Left ventricle myocardium inferior (tissue), 1 donor: ENCODE results near the gene RNASE2. TPM values are rescaled to one million over a fixed set of nuclear protein-coding genes. Genes with fewer than 3 reads are reported as not detected.
"Not testable (repeated sequence)": the region's sequence is repeated elsewhere in the genome, so short reads cannot be mapped to it uniquely, and the experiment has no call there.

Experiments used
- DNase-seq: peaks from one replicate; pipeline ENCODE4 v3.0.0-alpha.2; 2020
- H3K27ac ChIP-seq: fragments of 200-600 bp; replicated peaks from 2 replicates; pipeline ENCODE4 v1.8.0; 2021
- H3K27me3 ChIP-seq: fragments of 200-600 bp; 2 replicates; pipeline ENCODE4 v1.8.0; 2021; ENCODE audit warnings: low read depth
- H3K36me3 ChIP-seq: fragments of 200-600 bp; 2 replicates; pipeline ENCODE4 v1.8.0; 2021
- H3K4me1 ChIP-seq: fragments of 200-600 bp; 2 replicates; pipeline ENCODE4 v1.8.0; 2021
- H3K4me3 ChIP-seq: fragments of 200-600 bp; 2 replicates; pipeline ENCODE4 v1.8.0; 2021; ENCODE audit warnings: mild to moderate bottlenecking, moderate library complexity
- H3K9me3 ChIP-seq: fragments of 200-600 bp; replicated peaks from 2 replicates; pipeline ENCODE4 v1.8.0; 2021
- intact Hi-C: fragments of 100-400 bp; cut with micrococcal nuclease; formaldehyde crosslinking; loops from one replicate; pipeline ENCODE4 v1.11.0; 2022
- total RNA-seq: library from RNA; stranded (reverse); fragmentation: NEBNext Ultra II Directional; extraction: Animal tissue kit (Norgen Biotek cat#: 25700); gene quantifications from one replicate; pipeline ENCODE4 v1.2.1, GENCODE V29; 2021
- TF ChIP-seq, protein P1 (sequence below): fragments of 200-600 bp; IDR thresholded peaks from 2 replicates; pipeline ENCODE4 v1.8.0; 2021; ENCODE audit warnings: antibody characterized with exemption, mild to moderate bottlenecking, borderline replicate concordance
- donor health status: DM: no; HTN: yes; CAD: no; lungs with severe emphysema.

Gene RNASE2
- total RNA-seq, 1 donor from 2014 or later: 1.3 TPM

DNA sequence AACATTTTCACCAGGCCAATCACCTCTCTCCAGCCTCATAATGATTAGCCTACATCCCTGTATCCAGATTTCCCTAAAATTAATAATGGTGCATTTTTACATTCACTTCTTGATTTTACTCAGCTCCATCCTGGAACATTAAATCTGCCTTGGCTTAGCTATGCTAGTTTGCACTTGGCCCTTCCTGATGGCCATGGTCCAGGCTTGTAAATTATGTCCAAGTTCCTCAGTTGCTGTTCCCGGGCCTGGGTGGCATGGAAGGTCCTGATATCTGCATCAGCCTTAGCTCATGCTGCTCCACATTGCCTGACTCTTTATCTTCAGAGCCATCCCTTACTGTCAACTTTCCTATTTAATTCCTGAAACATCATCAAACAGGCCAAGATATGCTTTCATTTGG lies 23.4 kb downstream of the RNASE2 start:
- H3K27me3 ChIP-seq: peaks cover 24% of the 10 kb centered on the region
- DNase-seq: no peak
- H3K4me1 ChIP-seq: no peaks in the 10 kb centered on the region
- intact Hi-C loops: no loop called here
- H3K9me3 ChIP-seq: no peaks in the 10 kb centered on the region
- TF ChIP-seq, protein P1, sequence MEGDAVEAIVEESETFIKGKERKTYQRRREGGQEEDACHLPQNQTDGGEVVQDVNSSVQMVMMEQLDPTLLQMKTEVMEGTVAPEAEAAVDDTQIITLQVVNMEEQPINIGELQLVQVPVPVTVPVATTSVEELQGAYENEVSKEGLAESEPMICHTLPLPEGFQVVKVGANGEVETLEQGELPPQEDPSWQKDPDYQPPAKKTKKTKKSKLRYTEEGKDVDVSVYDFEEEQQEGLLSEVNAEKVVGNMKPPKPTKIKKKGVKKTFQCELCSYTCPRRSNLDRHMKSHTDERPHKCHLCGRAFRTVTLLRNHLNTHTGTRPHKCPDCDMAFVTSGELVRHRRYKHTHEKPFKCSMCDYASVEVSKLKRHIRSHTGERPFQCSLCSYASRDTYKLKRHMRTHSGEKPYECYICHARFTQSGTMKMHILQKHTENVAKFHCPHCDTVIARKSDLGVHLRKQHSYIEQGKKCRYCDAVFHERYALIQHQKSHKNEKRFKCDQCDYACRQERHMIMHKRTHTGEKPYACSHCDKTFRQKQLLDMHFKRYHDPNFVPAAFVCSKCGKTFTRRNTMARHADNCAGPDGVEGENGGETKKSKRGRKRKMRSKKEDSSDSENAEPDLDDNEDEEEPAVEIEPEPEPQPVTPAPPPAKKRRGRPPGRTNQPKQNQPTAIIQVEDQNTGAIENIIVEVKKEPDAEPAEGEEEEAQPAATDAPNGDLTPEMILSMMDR: no peak
- H3K36me3 ChIP-seq: no peaks in the 10 kb centered on the region
- no peak overlapping the region for H3K4me3 ChIP-seq
- no peak overlapping the region for H3K27ac ChIP-seq

DNA sequence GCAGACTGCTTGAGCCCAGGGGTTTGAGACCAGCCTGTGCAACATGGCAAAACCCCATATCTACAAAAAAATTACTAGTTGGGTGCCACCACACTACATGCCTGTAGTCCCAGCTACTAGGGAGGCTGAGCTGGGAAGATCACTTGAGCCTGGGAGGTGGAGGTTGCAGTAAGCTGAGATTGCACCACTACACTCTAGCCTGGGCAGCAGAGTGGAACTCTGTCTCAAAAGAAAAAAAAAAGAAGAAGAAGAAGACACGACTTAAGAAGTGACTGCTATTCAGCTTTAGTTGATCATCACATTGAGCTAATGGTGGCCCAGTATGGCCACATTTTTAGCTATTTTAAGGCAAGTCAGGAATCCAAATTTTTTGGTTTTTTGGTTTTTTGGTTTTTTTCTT lies 25.6 kb downstream of the RNASE2 start:
- no peaks in the 10 kb centered on the region for H3K4me1 ChIP-seq
- DNase-seq: no peak

DNA sequence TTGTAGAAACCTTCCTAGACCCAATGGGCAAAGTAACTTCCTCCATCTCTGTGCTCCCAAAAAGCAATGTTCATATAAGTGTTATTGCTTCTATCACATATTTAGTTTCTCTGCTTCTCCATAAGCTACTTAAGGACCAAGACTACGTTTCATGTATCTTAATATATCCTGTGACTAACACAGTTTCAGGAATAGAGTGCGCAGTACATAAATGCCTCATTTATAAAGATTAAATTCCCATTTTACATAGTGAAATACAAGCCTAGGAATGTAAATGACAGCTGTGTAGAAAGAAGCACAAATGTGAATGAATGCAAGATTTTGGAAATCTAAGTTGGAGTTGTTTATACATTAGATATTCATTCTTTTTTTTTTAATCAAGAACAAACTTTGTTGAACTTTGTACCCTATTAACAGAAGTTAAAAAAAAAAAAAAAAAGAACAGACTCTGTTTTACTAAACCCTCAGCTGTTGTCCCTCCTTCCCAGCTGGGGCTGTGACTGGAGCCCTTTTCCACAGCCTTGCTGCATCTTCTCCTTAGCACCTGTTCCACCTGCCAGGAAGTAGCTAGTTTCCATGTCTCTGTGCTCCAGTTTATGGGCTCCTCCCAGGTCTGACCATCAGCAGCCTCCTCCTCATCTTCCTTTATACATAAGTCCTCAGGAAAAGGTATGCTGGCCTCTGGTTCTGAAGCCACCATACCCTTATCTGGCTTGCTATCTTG lies 27.5 kb downstream of the RNASE2 start:
- TF ChIP-seq, protein P1: no peak
- Histone ChIP-seq H3K36me3 (no peaks in the 10 kb centered on the region), H3K4me3 (no peak overlapping the region), H3K27ac (no peak overlapping the region), H3K27me3 (peaks cover 24% of the 10 kb centered on the region), H3K9me3 (no peaks in the 10 kb centered on the region), H3K4me1 (no peaks in the 10 kb centered on the region)
- no peak for DNase-seq
- intact Hi-C loops: no loop called here

More for the DNA sequence above, 25.6 kb downstream of the RNASE2 start:
- intact Hi-C loops: no loop called here
- peaks cover 24% of the 10 kb centered on the region for H3K27me3 ChIP-seq
- H3K9me3 ChIP-seq: no peaks in the 10 kb centered on the region
- no peak overlapping the region for H3K27ac ChIP-seq
- H3K36me3 ChIP-seq: no peaks in the 10 kb centered on the region
- H3K4me3 ChIP-seq: no peak overlapping the region
- TF ChIP-seq, protein P1: no peak

DNA sequence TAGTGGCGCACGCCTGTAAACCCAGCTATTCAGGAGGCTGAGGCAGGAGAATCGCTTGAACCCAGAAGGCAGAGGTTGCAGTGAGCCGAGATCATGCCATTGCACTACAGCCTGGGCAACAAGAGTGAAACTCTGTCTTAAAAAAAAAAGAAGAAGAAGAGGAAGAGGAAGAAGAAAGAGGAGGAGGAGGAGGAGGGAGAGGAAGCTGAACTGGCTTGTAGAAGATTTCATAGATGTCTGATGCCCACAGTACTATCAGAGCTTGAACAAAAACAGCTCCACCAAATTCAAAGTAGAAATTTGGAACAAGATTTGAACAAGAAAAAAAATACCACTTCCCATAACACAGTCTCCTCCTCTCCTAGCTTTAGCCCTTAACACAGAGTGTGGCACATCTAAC lies 30.4 kb downstream of the RNASE2 start:
- intact Hi-C loops, H3K9me3 ChIP-seq, H3K4me3 ChIP-seq, H3K27ac ChIP-seq, DNase-seq, H3K36me3 ChIP-seq: not testable (repeated sequence)
- peaks cover 10% of the 10 kb centered on the region for H3K27me3 ChIP-seq
- peaks cover 18% of the 10 kb centered on the region for H3K4me1 ChIP-seq

DNA sequence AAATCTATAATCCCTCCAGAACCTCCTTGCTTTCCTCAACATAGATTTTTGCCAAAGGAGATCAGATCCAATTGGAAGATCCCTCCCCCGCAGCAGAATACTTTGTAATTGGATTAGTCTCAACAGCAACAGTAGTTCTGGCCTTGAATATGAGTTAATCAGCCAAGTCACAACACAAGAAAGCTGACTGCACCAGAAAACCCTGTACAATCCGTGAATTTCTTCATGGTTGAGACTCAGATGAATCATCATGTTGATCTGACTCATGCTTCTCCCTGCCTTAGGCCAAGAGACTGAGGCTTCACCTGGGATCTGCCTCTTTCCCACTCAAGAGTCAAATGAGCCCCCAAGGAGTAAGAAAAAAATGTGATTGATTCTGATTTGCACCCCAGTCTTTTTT lies 31.5 kb downstream of the RNASE2 start:
- no peak for DNase-seq
- intact Hi-C loops: no loop called here
- peaks cover 4% of the 10 kb centered on the region for H3K27me3 ChIP-seq
- peak overlapping the region; percentile 26 for H3K27ac ChIP-seq
- peaks cover 7% of the 10 kb centered on the region for H3K36me3 ChIP-seq
- TF ChIP-seq, protein P1: no peak
- no peaks in the 10 kb centered on the region for H3K9me3 ChIP-seq
- H3K4me1 ChIP-seq: peaks cover 30% of the 10 kb centered on the region
- H3K4me3 ChIP-seq: no peak overlapping the region

DNA sequence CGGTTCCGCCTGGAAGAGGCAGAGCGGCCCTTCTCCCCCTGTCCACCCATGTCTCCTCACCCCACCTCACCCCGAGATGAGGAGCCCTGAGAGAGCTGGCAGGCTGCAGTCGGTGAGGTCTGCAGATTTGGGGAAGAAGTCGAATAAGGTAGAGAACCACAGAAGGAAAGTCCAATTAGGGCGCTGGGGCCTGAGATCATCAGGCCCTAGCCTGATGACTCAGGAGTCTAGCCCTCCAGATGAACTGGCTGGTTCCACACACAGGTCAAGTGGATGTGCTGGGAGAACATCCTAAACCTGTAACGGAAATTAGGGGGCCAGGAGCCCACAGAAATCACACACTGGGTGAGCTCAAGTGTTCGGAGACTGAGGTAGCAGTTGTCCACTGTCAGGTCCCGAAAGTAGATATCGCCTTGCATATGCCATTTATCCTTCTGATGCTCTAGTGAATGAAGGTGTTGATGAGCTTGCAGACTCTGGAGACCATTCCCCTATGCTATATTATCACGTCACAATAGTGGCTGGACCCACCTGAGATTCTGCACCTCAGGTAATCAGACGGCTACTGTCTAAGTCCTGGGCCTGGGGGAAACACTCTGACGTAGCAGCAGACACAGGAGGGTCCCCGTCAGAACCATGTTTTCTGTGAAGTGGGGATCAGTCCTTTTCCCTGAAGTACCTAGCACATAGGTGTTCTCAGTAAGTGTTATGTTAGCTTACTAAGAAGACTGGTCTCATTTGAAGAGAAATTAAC lies 33.6 kb downstream of the RNASE2 start:
- intact Hi-C loops: no loop called here
- Histone ChIP-seq H3K4me3 (peak overlapping the region; percentile 90), H3K36me3 (peaks cover 28% of the 10 kb centered on the region), H3K4me1 (peaks cover 33% of the 10 kb centered on the region), H3K27me3 (no peaks in the 10 kb centered on the region), H3K9me3 (no peaks in the 10 kb centered on the region), H3K27ac (peak overlapping the region; percentile 92)
- no peak for DNase-seq
- TF ChIP-seq, protein P1: no peak
